ENCODE results near the gene HERPUD2.
A peak's percentile ranks its signal among the peaks of the same experiment; 100 is the strongest.

The HERPUD2 gene, protein sequence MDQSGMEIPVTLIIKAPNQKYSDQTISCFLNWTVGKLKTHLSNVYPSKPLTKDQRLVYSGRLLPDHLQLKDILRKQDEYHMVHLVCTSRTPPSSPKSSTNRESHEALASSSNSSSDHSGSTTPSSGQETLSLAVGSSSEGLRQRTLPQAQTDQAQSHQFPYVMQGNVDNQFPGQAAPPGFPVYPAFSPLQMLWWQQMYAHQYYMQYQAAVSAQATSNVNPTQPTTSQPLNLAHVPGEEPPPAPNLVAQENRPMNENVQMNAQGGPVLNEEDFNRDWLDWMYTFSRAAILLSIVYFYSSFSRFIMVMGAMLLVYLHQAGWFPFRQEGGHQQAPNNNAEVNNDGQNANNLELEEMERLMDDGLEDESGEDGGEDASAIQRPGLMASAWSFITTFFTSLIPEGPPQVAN

GRCh38 chr7:35694784-35695472 lies at the start of gene HERPUD2:
Gene HERPUD2, minus strand, starts transcription at chr7:35695135. Its CDS starts 805 bp downstream, at chr7:35694330.
- Histone ChIP-seq H3K4me1 (peaks cover 6% of the 10 kb centered on the region), H3K9me3 (ENCODE audit: control insufficient read depth, low read length) (no peaks in the 10 kb centered on the region), H3K4me2 (ENCODE audit: low read length) (peak within 1 kb of the TSS; percentile 73), H3K36me3 (ENCODE audit: control insufficient read depth, insufficient read depth, low read length) (no peaks in the 10 kb centered on the region), H3K4me3 (ENCODE audit: low read depth, low read length) (peak within 1 kb of the TSS; percentile 68), H2AFZ (peak within 1 kb of the TSS; percentile 100), H3K9ac (peak within 1 kb of the TSS; percentile 65), H3K27ac (peak within 1 kb of the TSS; percentile 82), H3K27me3 (ENCODE audit: control insufficient read depth, insufficient read depth, low read length) (no peaks in the 10 kb centered on the region), H3K79me2 (peaks cover 32% of the 10 kb centered on the region)
- TF ChIP-seq, protein P1, sequence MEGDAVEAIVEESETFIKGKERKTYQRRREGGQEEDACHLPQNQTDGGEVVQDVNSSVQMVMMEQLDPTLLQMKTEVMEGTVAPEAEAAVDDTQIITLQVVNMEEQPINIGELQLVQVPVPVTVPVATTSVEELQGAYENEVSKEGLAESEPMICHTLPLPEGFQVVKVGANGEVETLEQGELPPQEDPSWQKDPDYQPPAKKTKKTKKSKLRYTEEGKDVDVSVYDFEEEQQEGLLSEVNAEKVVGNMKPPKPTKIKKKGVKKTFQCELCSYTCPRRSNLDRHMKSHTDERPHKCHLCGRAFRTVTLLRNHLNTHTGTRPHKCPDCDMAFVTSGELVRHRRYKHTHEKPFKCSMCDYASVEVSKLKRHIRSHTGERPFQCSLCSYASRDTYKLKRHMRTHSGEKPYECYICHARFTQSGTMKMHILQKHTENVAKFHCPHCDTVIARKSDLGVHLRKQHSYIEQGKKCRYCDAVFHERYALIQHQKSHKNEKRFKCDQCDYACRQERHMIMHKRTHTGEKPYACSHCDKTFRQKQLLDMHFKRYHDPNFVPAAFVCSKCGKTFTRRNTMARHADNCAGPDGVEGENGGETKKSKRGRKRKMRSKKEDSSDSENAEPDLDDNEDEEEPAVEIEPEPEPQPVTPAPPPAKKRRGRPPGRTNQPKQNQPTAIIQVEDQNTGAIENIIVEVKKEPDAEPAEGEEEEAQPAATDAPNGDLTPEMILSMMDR (IDR thresholded peaks at IDR 0.05): no peak

GRCh38 chr7:35738889-35739288 lies 44.0 kb upstream of the HERPUD2 start:
- Histone ChIP-seq H3K4me1 (no peaks in the 10 kb centered on the region), H2AFZ (no peak overlapping the region), H3K4me3 (ENCODE audit: low read depth, low read length) (no peak overlapping the region), H3K27me3 (ENCODE audit: control insufficient read depth, insufficient read depth, low read length) (no peaks in the 10 kb centered on the region), H3K9ac (no peak overlapping the region), H3K27ac (no peak overlapping the region), H3K79me2 (no peaks in the 10 kb centered on the region), H3K36me3 (ENCODE audit: control insufficient read depth, insufficient read depth, low read length) (no peaks in the 10 kb centered on the region), H3K9me3 (ENCODE audit: control insufficient read depth, low read length) (no peaks in the 10 kb centered on the region), H3K4me2 (ENCODE audit: low read length) (no peak overlapping the region)
- TF ChIP-seq, protein P1 (IDR thresholded peaks at IDR 0.05): no peak

GRCh38 chr7:35736725-35737124 lies 41.8 kb upstream of the HERPUD2 start:
- Histone ChIP-seq H3K4me3 (ENCODE audit: low read depth, low read length) (no peak overlapping the region), H3K27me3 (ENCODE audit: control insufficient read depth, insufficient read depth, low read length) (no peaks in the 10 kb centered on the region), H3K36me3 (ENCODE audit: control insufficient read depth, insufficient read depth, low read length) (no peaks in the 10 kb centered on the region), H3K4me1 (no peaks in the 10 kb centered on the region), H2AFZ (no peak overlapping the region), H3K9ac (no peak overlapping the region), H3K27ac (no peak overlapping the region), H3K9me3 (ENCODE audit: control insufficient read depth, low read length) (no peaks in the 10 kb centered on the region), H3K79me2 (no peaks in the 10 kb centered on the region), H3K4me2 (ENCODE audit: low read length) (no peak overlapping the region)
- TF ChIP-seq, protein P1 (IDR thresholded peaks at IDR 0.05): no peak

- Histone ChIP-seq H3K4me3 (ENCODE audit: low read depth, low read length) (no peak overlapping the region), H3K36me3 (ENCODE audit: control insufficient read depth, insufficient read depth, low read length) (no peaks in the 10 kb centered on the region), H3K9me3 (ENCODE audit: control insufficient read depth, low read length) (no peaks in the 10 kb centered on the region), H3K27ac (no peak overlapping the region), H3K4me1 (no peaks in the 10 kb centered on the region), H3K27me3 (ENCODE audit: control insufficient read depth, insufficient read depth, low read length) (no peaks in the 10 kb centered on the region), H3K79me2 (no peaks in the 10 kb centered on the region), H2AFZ (no peak overlapping the region), H3K9ac (no peak overlapping the region), H3K4me2 (ENCODE audit: low read length) (no peak overlapping the region)
- TF ChIP-seq, protein P1 (IDR thresholded peaks at IDR 0.05): no peak
These were observed 40.5 kb upstream of the HERPUD2 start for GRCh38 chr7:35735396-35735795.
